B cell (primary cell): Measurements from ENCODE around the gene IGFALS. TPM values are rescaled to one million over a fixed set of nuclear protein-coding genes. Genes with fewer than 3 reads are reported as not detected.

Source experiments
- ATAC-seq: fragments of 200-7000 bp; cut with Tn5 transposase; one replicate; pipeline ENCODE4 v1.10.0; 2021; ENCODE audit warnings: low read depth, mild to moderate bottlenecking, moderate number of reproducible peaks, moderate library complexity
- CTCF ChIA-PET: fragments of 350-600 bp; sonication (Branson Sonifier 250); formaldehyde crosslinking; loops from one replicate; lab custom pipeline; 2021; ENCODE audit warnings: antibody characterized with exemption, inconsistent platforms; lab: Charles Lee
- POLR2A ChIA-PET: fragments of 350-600 bp; sonication (Branson Sonifier 250); formaldehyde crosslinking; loops from one replicate; lab custom pipeline; 2021; ENCODE audit warnings: antibody characterized with exemption; lab: Charles Lee
- DNase-seq: peaks from one replicate; pipeline ENCODE4 v3.0.0; 2013
- H2AFZ ChIP-seq: 2 replicates; pipeline ENCODE4 v1.6.1; 2012; ENCODE audit warnings: mild to moderate bottlenecking, low read depth, low read length; ENCODE audit not compliant: insufficient read depth, poor library complexity, severe bottlenecking
- H3K27ac ChIP-seq, 2 donors: 1 replicate in 1 of 2; 2 replicates in 1 of 2; pipeline ENCODE4 v1.5.1; 2012 to 2013; ENCODE audit warnings: low read length in 2 of 2, mild to moderate bottlenecking in 2 of 2, moderate library complexity in 1 of 2
- H3K27me3 ChIP-seq, 4 experiments: fragments of 200-600 bp in 1 of 4; sonication (generic) in 1 of 4; replicated peaks in 1 of 4; 1 replicate in 2 of 4; 2 replicates in 2 of 4; pipeline versions ENCODE4 v1.6.1 to v1.7.0; 2013 to 2016; ENCODE audit warnings: low read length in 3 of 4, mild to moderate bottlenecking in 2 of 4, mixed read lengths in 1 of 4, moderate library complexity in 1 of 4; ENCODE audit not compliant: insufficient read depth in 4 of 4, control insufficient read depth in 3 of 4; ENCODE audit errors: control extremely low read depth in 1 of 4
- H3K36me3 ChIP-seq, 2 experiments: replicated peaks in 1 of 2; 1 replicate in 1 of 2; 2 replicates in 1 of 2; pipeline versions ENCODE4 v1.6.1 to v1.7.1; 2013; ENCODE audit warnings: low read length in 1 of 2; ENCODE audit not compliant: insufficient read depth in 2 of 2, control insufficient read depth in 1 of 2; ENCODE audit errors: control extremely low read depth in 1 of 2, extremely low read depth in 1 of 2
- H3K4me1 ChIP-seq, 2 donors: fragments of 200-600 bp in 1 of 2; sonication (generic) in 1 of 2; 1 replicate in 1 of 2; 2 replicates in 1 of 2; pipeline versions ENCODE4 v1.5.1 to v1.6.1; 2013 to 2017; ENCODE audit warnings: low read length in 2 of 2; ENCODE audit not compliant: control insufficient read depth in 2 of 2, insufficient read depth in 2 of 2
- H3K4me2 ChIP-seq: replicated peaks from 2 replicates; pipeline ENCODE3; 2012; ENCODE audit warnings: mild to moderate bottlenecking, low read depth, low read length; ENCODE audit not compliant: poor library complexity, severe bottlenecking
- H3K4me3 ChIP-seq, 5 experiments: fragments of 200-600 bp in 1 of 5; sonication (generic) in 1 of 5; 1 replicate in 3 of 5; 2 replicates in 2 of 5; pipeline versions ENCODE4 v1.5.1 to v1.7.0; 2011 to 2016; ENCODE audit warnings: low read length in 4 of 5, mild to moderate bottlenecking in 4 of 5, low read depth in 2 of 5, control low read depth in 1 of 5, moderate library complexity in 1 of 5; ENCODE audit not compliant: insufficient read depth in 1 of 5; ENCODE audit errors: control extremely low read depth in 1 of 5, extremely low read depth in 1 of 5
- H3K79me2 ChIP-seq: fragments of 200-600 bp; sonication (generic); one replicate; pipeline ENCODE4 v1.6.0; 2016; ENCODE audit warnings: low read length; ENCODE audit not compliant: control insufficient read depth, insufficient read depth
- H3K9ac ChIP-seq: fragments of 200-600 bp; sonication (generic); 2 replicates; pipeline ENCODE4 v1.6.1; 2017; ENCODE audit warnings: mild to moderate bottlenecking, low read length, moderate library complexity
- H3K9me3 ChIP-seq, 3 donors: one replicate each; pipeline versions ENCODE4 v1.6.1 to v1.7.1; 2013; ENCODE audit warnings: low read length in 2 of 3; ENCODE audit not compliant: control insufficient read depth in 2 of 3, insufficient read depth in 1 of 3; ENCODE audit errors: control extremely low read depth in 1 of 3
- H4K20me1 ChIP-seq: 2 replicates; pipeline ENCODE4 v1.6.0; 2012; ENCODE audit warnings: mild to moderate bottlenecking, low read length; ENCODE audit not compliant: insufficient read depth, control insufficient read depth, poor library complexity, severe bottlenecking
- H3K27ac Mint-ChIP-seq: one replicate; pipeline ENCODE4 v1.8.0; 2021; ENCODE audit warnings: mixed read lengths
- H3K27me3 Mint-ChIP-seq: one replicate; pipeline ENCODE4 v1.8.0; 2021; ENCODE audit warnings: mixed read lengths
- H3K4me1 Mint-ChIP-seq: one replicate; pipeline ENCODE4 v1.8.0; 2021; ENCODE audit warnings: mixed read lengths
- H3K4me3 Mint-ChIP-seq: one replicate; pipeline ENCODE4 v1.8.0; 2021; ENCODE audit warnings: mixed read lengths
- H3K9me3 Mint-ChIP-seq: one replicate; pipeline ENCODE4 v1.8.0; 2022; ENCODE audit warnings: mixed read lengths; ENCODE audit not compliant: insufficient read depth
- CTCF ChIP-seq: fragments of 200-600 bp; IDR thresholded peaks from one replicate; pipeline ENCODE4 v1.8.0; 2022; ENCODE audit warnings: antibody characterized with exemption, mild to moderate bottlenecking
- EZH2 ChIP-seq: IDR thresholded peaks from 2 replicates; pipeline ENCODE4 v1.6.1; 2012; ENCODE audit warnings: borderline replicate concordance, low read depth, mild to moderate bottlenecking, moderate library complexity, low read length; ENCODE audit not compliant: insufficient read depth, poor library complexity, severe bottlenecking
- WGBS: methylation state at CpG from one replicate; pipeline ENCODE4 v1.1.5; 2013; ENCODE audit warnings: missing lambda C conversion rate; ENCODE audit not compliant: insufficient coverage; 5-methylcytosine and 5-hydroxymethylcytosine counted together
- intact Hi-C: fragments of 100-400 bp; cut with micrococcal nuclease; formaldehyde crosslinking; loops from one replicate; pipeline ENCODE4 v1.10.0; 2022
- polyA plus RNA-seq: library from polyadenylated mRNA; depleted of rRNA; stranded (reverse); fragments of >200 nt; gene quantifications from 2 replicates; pipeline ENCODE4 v1.2.3, GENCODE V29; 2012
- total RNA-seq, 2 donors: library from RNA; stranded (reverse); fragments of 120-200 nt in 1 of 2; gene quantifications; 1 replicate in 1 of 2; 2 replicates in 1 of 2; pipeline versions ENCODE4 v1.2.3 to v1.2.4, GENCODE V29; 2013 to 2022

Gene IGFALS
- total and polyA plus RNA-seq, 2 donors (not counting 1 experiment from before 2014, with no cell fraction given) = 0.49 TPM; not detected in 1

GRCh38 chr16:1763521-1764511, 29.7 kb downstream of the IGFALS start:
- Mint-ChIP-seq H3K9me3 (no peaks in the 10 kb centered on the region), H3K4me3 (no peak overlapping the region), H3K4me1 (no peaks in the 10 kb centered on the region), H3K27ac (no peak overlapping the region), H3K27me3 (no peaks in the 10 kb centered on the region)
- no peak overlapping the region for H2AFZ ChIP-seq
- TF ChIP-seq EZH2 (no peak), CTCF (no peak)
- no peaks in the 10 kb centered on the region for H3K79me2 ChIP-seq
- no peak overlapping the region for H3K4me3 ChIP-seq
- CTCF ChIA-PET = no interaction called here
- H3K9ac ChIP-seq = no peak overlapping the region
- no peak for DNase-seq
- no peak for ATAC-seq
- no peak overlapping the region for H3K27ac ChIP-seq
- no peaks in the 10 kb centered on the region for H3K4me1 ChIP-seq
- POLR2A ChIA-PET = no interaction called here
- intact Hi-C loops = no loop called here
- peaks cover 0 to 4% (median 0%) of the 10 kb centered on the region in 3 donors for H3K9me3 ChIP-seq
- 95% methylated on average over 55 of the region's 81 CpGs for WGBS
- no peaks in the 10 kb centered on the region for H3K27me3 ChIP-seq
- peaks cover 4% of the 10 kb centered on the region for H4K20me1 ChIP-seq
- peaks cover 0 to 80% of the 10 kb centered on the region in 2 experiments for H3K36me3 ChIP-seq
- no peak overlapping the region for H3K4me2 ChIP-seq
